HG03045 (cell line): ENCODE measurements around the gene AFDN.

Experiments
- ATAC-seq: cut with Tn5 transposase; IDR thresholded peaks from one replicate; pipeline ENCODE4 v1.9.1; 2021; ENCODE audit warnings: mild to moderate bottlenecking, moderate library complexity; ENCODE audit not compliant: unreplicated experiment

Gene AFDN

DNA sequence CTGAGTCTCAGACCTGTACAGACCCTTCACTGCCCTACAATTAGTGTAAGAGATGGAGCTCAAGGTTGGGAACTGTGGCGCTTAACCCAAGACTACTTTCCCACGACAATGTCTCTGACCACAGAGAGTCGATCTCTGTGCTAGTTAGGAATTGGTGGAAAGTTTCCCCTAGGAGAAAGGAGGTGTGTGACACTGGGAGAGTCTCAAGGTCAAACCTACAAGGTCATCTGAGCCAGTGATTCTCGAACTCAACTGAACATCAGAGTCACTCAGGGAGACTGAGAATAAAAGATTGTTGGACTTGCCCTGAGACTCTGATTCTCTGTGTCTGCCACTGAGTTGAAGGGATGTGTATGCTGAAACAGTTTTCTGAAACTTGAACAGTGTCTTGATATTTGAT lies 9.7 kb upstream of the AFDN start:
- ATAC-seq: no peak

DNA sequence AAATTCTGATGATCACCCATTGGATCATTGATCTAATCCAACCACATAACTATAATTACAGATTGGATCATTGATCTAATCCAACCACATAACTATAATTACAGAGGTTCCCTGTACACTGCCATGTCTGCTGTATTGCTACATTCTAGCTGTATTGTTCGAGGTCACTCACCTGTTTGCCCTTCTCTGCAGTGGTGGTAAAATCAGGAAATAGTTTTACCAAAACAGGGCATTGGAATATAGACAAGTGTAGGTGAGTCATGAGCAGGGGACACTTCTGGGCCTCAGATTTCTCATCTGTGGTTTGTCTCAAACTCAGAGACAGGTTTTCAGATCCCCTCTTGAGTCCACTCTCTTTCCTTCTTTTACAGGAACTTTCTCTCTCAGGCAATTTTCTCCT lies 9.0 kb upstream of the AFDN start:
- ATAC-seq: no peak

DNA sequence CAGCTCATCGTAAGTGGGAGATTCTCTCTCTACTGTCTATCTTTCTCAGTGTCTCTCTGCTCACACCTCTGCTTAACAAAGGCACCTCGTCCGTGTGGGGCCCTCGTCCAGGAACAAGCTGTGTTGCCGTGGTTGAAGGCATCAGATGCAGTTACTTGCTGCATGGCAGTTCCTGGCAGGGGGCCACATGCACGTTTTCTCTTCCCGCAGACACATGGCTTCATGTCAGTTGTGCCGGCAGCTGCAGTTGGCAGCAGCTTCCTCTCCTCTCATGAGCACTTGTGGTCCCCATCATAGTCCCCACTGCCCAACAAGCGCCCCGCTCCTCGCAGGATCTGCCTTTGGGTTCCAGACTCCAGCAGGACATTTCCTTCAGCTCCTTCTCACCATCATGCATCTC lies 7.1 kb upstream of the AFDN start:
- ATAC-seq: no peak

DNA sequence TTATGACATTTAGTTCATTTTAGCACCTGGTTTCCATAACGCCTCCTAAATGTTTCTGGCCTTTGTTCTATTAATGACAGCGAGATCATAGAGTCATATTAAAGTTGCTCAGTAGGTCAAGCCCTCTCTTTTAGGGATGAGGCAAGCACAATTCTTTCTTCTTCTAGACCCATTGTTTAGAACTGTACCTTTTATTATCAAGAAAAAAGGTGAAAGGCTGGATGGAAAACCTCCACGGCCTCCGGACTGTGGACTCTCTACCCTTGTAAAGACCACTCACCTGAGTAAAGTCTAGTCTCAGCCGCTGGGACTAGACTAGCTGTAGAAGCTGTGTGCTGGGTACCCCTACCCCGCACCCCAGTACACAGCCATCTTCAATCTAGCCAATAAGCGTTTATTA lies 6.0 kb upstream of the AFDN start:
- ATAC-seq: no peak

- no peak for ATAC-seq
Measured at GRCh38 chr6:167824591-167825331, 1.9 kb upstream of the AFDN start.

DNA sequence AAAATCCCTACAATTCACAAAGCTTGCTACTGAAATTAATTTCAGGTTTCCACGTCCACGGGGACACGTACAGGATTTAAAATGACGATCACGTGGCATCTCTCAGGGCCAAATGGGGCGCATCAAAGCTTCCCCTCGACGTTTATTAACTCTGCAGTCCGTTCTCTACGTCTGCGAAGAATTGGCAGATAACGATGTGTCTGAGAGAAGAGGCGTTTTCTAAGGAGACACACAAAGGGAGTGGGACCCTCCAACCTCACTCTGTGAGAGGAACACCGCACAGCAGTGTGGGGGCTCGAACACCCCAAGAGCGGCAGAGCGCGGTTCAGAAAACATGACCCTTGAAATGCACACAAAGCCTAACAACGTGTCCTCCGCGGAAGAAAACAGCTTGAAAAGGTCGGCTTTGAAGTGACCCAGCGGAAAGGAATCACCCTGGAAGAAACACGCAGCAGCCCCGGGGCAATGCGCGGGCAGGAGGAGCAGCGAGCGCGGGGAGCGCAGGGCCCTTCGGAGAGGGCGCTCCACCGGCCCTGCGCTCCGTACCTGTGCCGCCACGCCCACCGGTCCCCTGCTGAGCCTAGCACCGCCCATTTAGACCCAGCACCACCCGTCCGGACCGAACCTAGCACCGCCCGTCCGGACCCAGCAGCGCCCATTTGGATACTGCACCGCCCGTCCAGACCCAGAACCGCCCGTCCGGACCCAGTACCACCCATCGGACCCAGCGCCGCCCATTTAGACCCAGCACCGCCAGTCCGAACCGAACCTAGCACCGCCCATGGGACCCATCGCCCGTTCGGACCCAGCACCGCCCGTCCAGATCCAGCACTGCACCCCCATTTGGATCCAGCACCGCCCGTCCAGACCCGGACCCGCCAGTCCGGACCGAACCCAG lies 1.1 kb upstream of the AFDN start:
- peak; percentile 21 for ATAC-seq

DNA sequence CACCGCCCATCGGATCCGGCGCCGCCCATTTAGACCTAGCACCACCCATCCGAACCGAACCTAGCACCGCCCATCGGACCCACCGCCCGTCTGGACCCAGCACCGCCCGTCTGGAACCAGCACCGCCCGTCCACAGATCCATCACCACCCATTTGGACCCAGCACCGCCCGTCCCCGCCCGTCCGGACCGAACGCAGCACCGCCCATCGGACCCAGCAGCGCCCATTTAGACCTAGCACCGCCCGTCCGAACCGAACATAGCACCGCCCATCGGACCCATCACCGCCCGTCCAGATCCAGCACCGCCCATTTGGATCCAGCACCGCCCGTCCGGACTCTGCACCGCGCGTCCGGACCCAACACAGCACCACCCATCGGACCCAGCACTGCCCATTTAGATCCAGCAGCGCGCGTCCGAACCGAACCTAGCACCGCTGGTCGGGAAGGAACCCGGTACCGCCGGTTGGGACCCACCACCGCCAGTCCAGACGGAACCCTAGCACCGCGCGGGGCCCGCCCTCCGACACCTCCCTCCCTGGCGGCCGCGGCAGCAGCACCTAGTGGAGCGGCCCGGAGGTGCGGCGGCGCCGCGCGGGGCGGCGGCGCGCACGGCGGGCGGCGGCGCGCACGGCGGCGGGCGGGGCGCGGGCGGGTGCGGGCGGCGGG lies 348 bp upstream of the AFDN start:
- peak; percentile 83 for ATAC-seq

GRCh38 chr6:167827583-167828324 lies 1.0 kb downstream of the AFDN start:
- peak; percentile 35 for ATAC-seq

- no peak for ATAC-seq
Measured at GRCh38 chr6:167828325-167828956, 1.7 kb downstream of the AFDN start.

- ATAC-seq: no peak
Measured at GRCh38 chr6:167829513-167829912, 2.8 kb downstream of the AFDN start.

GRCh38 chr6:167831281-167831828 lies 4.6 kb downstream of the AFDN start:
- no peak for ATAC-seq

GRCh38 chr6:167832497-167833395 lies 6.0 kb downstream of the AFDN start:
- ATAC-seq: no peak

- ATAC-seq: no peak
Measured at GRCh38 chr6:167833396-167833763, 6.7 kb downstream of the AFDN start.

DNA sequence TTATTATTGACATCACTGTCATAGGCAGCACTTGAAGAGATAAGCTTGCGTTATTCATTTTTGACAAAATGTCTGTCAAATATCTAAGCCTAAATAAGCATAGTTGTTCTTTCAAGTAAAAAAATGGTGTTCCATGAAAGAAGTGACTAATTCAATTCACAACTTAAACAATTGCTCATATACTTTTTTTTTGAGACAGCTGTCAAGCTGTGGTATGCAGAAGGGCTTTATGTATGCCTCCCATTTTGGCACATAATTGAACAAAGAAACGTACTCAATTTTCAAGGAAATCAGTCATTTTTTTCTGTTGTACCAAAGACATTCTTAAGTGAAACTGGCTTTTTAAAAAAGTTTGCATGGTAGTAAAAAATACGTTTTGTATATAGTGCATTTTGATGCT lies 8.5 kb downstream of the AFDN start:
- no peak for ATAC-seq

DNA sequence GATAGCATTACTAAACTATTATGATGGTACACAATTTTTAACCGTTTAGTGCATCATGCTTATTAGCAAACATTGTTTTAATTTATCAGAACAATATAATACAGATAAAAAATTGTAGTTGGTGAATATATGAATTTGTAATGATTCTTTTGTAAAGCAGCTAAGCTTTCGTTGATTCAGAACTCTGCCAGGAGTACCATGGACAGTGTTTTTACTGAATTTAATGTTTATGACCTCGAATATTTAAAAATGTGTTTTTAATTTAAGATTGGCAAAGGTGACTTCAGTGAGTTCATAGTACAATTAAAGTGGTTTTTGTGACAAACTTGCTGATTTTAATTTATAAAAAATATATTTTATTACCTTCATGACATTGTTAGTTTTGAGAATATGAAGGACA lies 10.0 kb downstream of the AFDN start:
- ATAC-seq: no peak

- ATAC-seq: no peak
Measured at GRCh38 chr6:167838207-167838748, 11.6 kb downstream of the AFDN start.

DNA sequence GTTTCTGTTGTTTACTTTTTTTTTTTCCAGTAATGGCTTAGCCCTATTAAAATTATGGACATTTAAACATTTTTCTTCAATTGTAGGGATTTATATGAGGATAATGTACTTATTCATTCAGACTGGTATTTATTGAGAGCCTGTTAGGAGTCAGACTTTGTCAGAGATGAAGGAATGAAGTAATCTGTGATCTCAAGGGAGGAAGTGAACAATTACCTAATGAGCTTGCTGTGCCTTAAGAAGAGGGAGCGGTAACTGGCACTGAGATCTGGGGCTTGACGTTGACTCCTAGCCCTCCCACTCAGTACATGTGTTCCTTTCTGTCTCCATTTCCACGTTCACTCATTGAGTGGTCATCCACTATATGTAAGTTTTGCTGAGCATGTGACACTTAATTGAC lies 12.6 kb downstream of the AFDN start:
- ATAC-seq: no peak

DNA sequence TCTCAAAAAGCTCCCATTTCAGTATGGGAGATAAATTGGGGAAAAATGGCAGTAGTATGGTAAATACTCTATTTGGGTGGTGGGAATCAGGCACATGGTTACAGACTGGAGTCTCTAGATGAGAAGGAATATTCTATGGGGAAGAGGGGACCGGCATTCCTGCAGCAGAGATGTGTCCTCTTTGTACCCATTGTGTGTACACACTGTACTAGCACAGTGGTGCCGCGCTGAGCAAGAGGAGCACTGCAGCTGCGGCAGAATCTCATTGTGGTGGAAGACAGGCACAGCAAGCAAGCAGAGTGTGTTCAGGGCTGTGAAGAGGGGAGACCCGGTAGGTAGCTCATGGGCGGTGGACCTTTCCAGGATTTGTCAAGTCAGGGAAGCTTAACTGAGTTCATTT lies 13.0 kb downstream of the AFDN start:
- ATAC-seq: no peak

DNA sequence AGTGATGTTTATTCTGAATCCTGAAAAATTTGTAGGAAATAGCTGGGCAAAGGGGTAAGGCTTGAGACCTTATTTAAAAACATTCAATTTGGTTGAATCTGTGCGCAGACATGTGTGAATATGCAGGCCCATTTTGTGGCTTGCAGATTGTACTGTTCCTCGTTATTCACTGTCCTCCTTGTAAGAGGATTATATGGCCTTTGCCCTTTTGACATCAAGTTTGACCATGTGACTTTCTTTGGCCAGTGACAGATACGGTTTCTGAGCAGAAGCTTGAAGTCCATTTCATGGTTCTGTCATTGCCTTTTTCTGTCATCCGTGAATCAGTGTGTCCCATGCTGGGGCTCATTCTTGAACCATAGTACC lies 13.4 kb downstream of the AFDN start:
- ATAC-seq: no peak
